Suprapubic skin (tissue), 4 donors: Measurements from ENCODE around the gene NUP42. TPM values are rescaled to one million over a fixed set of nuclear protein-coding genes. Genes with fewer than 3 reads are reported as not detected.
"Not testable (repeated sequence)": the region's sequence is repeated elsewhere in the genome, so short reads cannot be mapped to it uniquely, and the experiment has no call there.

Source experiments
- DNase-seq, 2 donors: peaks; one replicate each; pipeline ENCODE4 v3.0.0-alpha.2; 2019; ENCODE audit warnings: low spot score in 2 of 2
- H3K27ac ChIP-seq: fragments of 200-600 bp; sonication (generic); one replicate; pipeline ENCODE4 v1.5.1; 2019
- H3K27me3 ChIP-seq: fragments of 200-600 bp; sonication (generic); one replicate; pipeline ENCODE4 v1.5.1; 2019
- H3K36me3 ChIP-seq: fragments of 200-600 bp; sonication (generic); one replicate; pipeline ENCODE4 v1.5.1; 2019
- H3K4me1 ChIP-seq: fragments of 200-600 bp; sonication (generic); one replicate; pipeline ENCODE4 v1.5.1; 2019
- H3K4me3 ChIP-seq: fragments of 200-600 bp; sonication (generic); one replicate; pipeline ENCODE4 v1.5.1; 2019; ENCODE audit warnings: mild to moderate bottlenecking
- H3K9me3 ChIP-seq: fragments of 200-600 bp; sonication (generic); one replicate; pipeline ENCODE4 v1.5.1; 2019
- EP300 ChIP-seq: sonication (generic); formaldehyde crosslinking; IDR thresholded peaks from one replicate; pipeline ENCODE4 v1.6.1; 2017; ENCODE audit warnings: antibody characterized with exemption
- POLR2A ChIP-seq, 2 donors: fragments of 450-650 bp; IDR thresholded peaks; one replicate each; pipeline ENCODE4 v1.6.1; 2017; ENCODE audit warnings: antibody characterized with exemption in 2 of 2, mild to moderate bottlenecking in 2 of 2, moderate library complexity in 2 of 2
- POLR2AphosphoS5 ChIP-seq, 3 donors: sonication (generic); formaldehyde crosslinking; IDR thresholded peaks; one replicate each; pipeline ENCODE4 v1.6.1; 2017; ENCODE audit warnings: antibody characterized with exemption in 3 of 3
- WGBS: methylation state at CpG from one replicate; pipeline ENCODE4 v1.1.5; 2018; 5-methylcytosine and 5-hydroxymethylcytosine counted together
- total RNA-seq, 4 donors: library from RNA; depleted of rRNA; stranded (reverse); fragments of >200 nt; gene quantifications; one replicate each; pipeline ENCODE4 v1.1.0, GENCODE V29; 2016
- TF ChIP-seq, protein P1 (sequence below), 2 donors: fragments of 200-600 bp in 1 of 2; fragments of 450-650 bp in 1 of 2; sonication (generic) in 1 of 2; IDR thresholded peaks; one replicate each; pipeline ENCODE4 v1.5.1; 2016 to 2019; ENCODE audit warnings: antibody characterized with exemption in 2 of 2, mild to moderate bottlenecking in 1 of 2, moderate library complexity in 1 of 2

NUP42 gene
- total RNA-seq, 4 donors from 2014 or later, result 34.4 to 46.6 (median 38.0) TPM

DNA sequence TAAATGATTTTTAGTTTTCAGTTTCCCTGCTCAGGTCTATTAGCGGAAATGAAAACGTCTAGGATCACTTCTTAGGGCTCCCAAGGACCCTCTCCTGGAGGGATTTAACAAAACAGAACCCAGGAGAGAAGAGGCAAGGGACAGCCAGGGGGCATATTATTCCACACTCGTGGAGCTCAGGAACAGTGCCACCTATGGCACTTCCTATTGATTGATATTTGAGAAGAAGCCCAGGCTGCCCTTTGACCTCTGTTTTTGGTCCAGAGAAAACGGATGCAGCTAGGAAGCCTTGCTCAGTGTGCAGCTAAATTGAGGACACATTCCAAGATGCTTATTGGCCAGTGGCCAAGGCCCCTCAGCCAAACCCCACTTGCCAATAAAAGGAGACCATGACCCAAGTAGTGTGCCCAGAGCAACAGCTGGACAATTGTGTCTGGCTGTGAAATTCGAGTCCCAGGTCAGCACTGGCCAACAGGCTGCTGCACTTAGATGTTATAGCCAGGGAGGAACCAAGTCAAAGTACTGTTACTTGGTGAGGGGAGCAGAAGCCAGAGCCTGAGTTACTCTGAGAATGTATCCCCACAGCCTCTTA is 40.7 kb downstream of the NUP42 start:
- Histone ChIP-seq H3K9me3 (no peaks in the 10 kb centered on the region), H3K4me1 (peaks cover 7% of the 10 kb centered on the region), H3K27me3 (no peaks in the 10 kb centered on the region), H3K4me3 (no peak overlapping the region), H3K27ac (no peak overlapping the region), H3K36me3 (no peaks in the 10 kb centered on the region)
- DNase-seq, result no peak
- 57% methylated on average over 5 of the region's 5 CpGs for WGBS
- TF ChIP-seq, protein P1, sequence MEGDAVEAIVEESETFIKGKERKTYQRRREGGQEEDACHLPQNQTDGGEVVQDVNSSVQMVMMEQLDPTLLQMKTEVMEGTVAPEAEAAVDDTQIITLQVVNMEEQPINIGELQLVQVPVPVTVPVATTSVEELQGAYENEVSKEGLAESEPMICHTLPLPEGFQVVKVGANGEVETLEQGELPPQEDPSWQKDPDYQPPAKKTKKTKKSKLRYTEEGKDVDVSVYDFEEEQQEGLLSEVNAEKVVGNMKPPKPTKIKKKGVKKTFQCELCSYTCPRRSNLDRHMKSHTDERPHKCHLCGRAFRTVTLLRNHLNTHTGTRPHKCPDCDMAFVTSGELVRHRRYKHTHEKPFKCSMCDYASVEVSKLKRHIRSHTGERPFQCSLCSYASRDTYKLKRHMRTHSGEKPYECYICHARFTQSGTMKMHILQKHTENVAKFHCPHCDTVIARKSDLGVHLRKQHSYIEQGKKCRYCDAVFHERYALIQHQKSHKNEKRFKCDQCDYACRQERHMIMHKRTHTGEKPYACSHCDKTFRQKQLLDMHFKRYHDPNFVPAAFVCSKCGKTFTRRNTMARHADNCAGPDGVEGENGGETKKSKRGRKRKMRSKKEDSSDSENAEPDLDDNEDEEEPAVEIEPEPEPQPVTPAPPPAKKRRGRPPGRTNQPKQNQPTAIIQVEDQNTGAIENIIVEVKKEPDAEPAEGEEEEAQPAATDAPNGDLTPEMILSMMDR (IDR thresholded peaks at IDR 0.05), result no peak
- TF ChIP-seq POLR2AphosphoS5 (IDR thresholded peaks at IDR 0.05), result no peak
- no peak for TF ChIP-seq POLR2A (IDR thresholded peaks at IDR 0.05)
- TF ChIP-seq EP300, result no peak

DNA sequence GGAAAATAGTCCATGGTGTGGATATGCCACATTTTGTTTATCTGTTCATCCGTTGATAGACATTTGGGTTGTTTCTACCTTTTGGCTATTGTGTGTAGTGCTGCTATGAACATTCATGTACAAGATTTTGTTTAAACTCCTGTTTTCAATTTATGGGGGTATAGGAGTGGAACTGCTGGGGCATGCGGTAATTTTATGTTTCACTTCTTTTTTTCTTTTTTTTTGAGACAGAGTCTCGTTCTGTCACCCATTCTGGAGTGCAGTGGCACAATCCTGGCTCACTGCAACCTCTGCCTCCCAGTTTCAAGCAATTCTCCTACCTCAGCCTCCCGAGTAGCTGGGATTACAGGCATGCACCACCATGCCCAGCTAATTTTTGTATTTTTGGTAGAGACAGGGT is 42.5 kb downstream of the NUP42 start:
- not testable (repeated sequence) for H3K27ac ChIP-seq, H3K9me3 ChIP-seq, DNase-seq, H3K36me3 ChIP-seq, H3K4me3 ChIP-seq, H3K27me3 ChIP-seq, H3K4me1 ChIP-seq
- 88% methylated on average over 4 of the region's 4 CpGs for WGBS

DNA sequence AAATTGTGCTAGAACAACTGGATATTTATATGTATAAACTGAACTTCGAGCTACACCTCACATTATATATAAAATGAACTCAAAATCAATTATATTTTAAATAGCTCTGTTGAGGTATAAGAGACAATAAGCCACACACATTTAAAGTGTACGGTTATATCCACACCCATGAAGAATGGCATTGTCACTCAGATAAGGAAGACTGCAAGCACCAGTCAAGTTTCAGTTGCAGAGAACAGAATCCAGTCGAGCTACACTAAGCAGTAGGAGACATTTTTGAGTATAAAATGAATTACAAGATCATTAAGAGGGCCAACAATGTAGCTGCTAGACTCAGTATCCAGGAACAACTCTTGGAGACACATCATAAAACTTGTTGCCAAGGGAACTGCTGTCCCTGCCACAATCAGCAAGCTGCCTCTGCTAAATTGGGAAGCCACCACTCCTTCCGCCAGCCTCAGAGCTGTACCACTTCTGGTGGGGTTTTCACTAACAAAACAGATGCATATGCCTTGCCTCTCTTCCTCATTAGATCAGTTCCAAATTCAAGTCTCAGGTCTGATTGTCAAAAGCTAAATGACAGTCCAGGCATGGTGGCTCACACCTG is 45.1 kb downstream of the NUP42 start:
- DNase-seq, result no peak
- H3K27me3 ChIP-seq, result no peaks in the 10 kb centered on the region
- no peak for TF ChIP-seq EP300
- TF ChIP-seq POLR2A (IDR thresholded peaks at IDR 0.05), result no peak
- TF ChIP-seq, protein P1 (IDR thresholded peaks at IDR 0.05), result no peak
- no peak for TF ChIP-seq POLR2AphosphoS5 (IDR thresholded peaks at IDR 0.05)
- 76% methylated on average over 4 of the region's 4 CpGs for WGBS
- H3K4me3 ChIP-seq, result no peak overlapping the region
- H3K36me3 ChIP-seq, result no peaks in the 10 kb centered on the region
- H3K27ac ChIP-seq, result no peak overlapping the region
- H3K9me3 ChIP-seq, result no peaks in the 10 kb centered on the region
- no peaks in the 10 kb centered on the region for H3K4me1 ChIP-seq

DNA sequence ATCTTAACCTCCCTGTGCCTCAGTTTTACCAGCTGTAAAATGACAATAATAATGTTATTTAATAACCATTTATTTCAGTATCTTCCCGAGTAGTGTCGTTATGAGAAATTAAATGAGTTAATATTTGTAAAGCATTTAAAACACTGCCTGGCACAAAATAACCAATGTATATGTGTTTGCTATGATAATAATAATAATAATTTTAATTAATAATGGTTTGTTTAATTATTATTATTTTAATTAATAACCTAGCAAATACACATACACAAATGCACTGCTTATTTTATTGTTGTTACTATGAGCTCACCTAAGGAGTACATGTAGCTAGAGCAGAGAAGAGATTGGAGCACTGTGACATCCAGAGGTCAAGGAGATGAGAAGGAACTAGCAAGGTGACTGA is 46.6 kb downstream of the NUP42 start:
- WGBS, result 96% methylated on average over 2 of the region's 2 CpGs
- H3K27ac ChIP-seq, result no peak overlapping the region
- TF ChIP-seq, protein P1 (IDR thresholded peaks at IDR 0.05), result no peak
- no peaks in the 10 kb centered on the region for H3K36me3 ChIP-seq
- no peak for DNase-seq
- H3K4me3 ChIP-seq, result no peak overlapping the region
- H3K27me3 ChIP-seq, result no peaks in the 10 kb centered on the region
- H3K4me1 ChIP-seq, result no peaks in the 10 kb centered on the region
- no peaks in the 10 kb centered on the region for H3K9me3 ChIP-seq

DNA sequence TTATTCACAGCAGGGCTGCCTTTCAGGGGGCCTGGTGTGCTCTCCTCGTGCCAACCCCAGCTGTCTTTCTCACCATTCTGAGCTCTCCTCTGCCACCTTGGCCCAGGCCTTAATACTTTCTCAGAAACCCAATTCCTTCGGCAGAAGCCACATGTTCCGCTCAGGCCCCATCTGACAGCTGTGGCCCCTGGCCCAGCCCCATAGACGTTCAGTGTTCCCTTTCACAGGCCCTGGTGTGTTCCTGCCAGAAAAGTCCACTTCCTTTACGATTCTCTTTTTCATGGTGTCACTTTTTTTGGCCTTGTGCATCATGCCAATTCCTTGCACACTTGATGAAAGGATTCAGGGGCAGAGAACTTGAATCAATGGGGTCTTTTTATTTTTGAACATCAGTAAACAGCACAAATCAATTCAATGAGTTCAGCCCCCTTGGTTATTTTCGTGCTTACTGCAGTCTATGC is 48.8 kb downstream of the NUP42 start:
- Histone ChIP-seq H3K9me3 (no peaks in the 10 kb centered on the region), H3K4me3 (no peak overlapping the region), H3K27me3 (no peaks in the 10 kb centered on the region), H3K36me3 (no peaks in the 10 kb centered on the region), H3K4me1 (peaks cover 14% of the 10 kb centered on the region), H3K27ac (no peak overlapping the region)
- no peak for DNase-seq
- WGBS, result 53% methylated on average over 6 of the region's 6 CpGs
- no peak for TF ChIP-seq POLR2A (IDR thresholded peaks at IDR 0.05)
- TF ChIP-seq POLR2AphosphoS5 (IDR thresholded peaks at IDR 0.05), result no peak
- TF ChIP-seq, protein P1 (IDR thresholded peaks at IDR 0.05), result no peak
- no peak for TF ChIP-seq EP300

DNA sequence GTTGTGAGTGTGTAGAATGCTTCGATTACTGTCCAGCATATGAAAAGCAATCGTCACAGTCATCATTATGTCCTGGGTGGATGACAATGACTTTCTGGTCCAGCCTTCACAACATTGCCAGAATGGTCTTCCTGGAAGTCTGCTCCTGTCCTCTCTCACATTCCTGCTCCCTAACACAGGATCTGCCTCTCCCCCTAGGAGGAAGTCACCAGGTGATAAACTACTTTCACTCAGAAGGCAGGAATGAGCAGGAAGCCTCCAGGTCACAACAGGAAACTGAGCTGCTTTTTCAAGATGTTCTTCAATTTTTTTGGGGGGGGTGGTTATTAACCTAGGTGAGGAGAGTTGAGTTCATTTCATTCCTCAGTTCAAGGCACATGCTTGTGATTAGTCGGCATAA is 51.1 kb downstream of the NUP42 start:
- H3K9me3 ChIP-seq, result no peaks in the 10 kb centered on the region
- no peak overlapping the region for H3K4me3 ChIP-seq
- 83% methylated on average over 3 of the region's 3 CpGs for WGBS
- no peak for TF ChIP-seq POLR2AphosphoS5 (IDR thresholded peaks at IDR 0.05)
- TF ChIP-seq, protein P1 (IDR thresholded peaks at IDR 0.05), result no peak
- H3K36me3 ChIP-seq, result no peaks in the 10 kb centered on the region
- no peak for DNase-seq
- H3K4me1 ChIP-seq, result peaks cover 23% of the 10 kb centered on the region
- no peak overlapping the region for H3K27ac ChIP-seq
- H3K27me3 ChIP-seq, result no peaks in the 10 kb centered on the region
